GM18499 (cell line): ENCODE results near the gene PDE8A.

Experiments used
- ATAC-seq: cut with Tn5 transposase; IDR thresholded peaks from one replicate; pipeline ENCODE4 v1.9.1; 2021; ENCODE audit warnings: moderate number of reproducible peaks; ENCODE audit not compliant: insufficient read depth, unreplicated experiment

PDE8A gene, protein sequence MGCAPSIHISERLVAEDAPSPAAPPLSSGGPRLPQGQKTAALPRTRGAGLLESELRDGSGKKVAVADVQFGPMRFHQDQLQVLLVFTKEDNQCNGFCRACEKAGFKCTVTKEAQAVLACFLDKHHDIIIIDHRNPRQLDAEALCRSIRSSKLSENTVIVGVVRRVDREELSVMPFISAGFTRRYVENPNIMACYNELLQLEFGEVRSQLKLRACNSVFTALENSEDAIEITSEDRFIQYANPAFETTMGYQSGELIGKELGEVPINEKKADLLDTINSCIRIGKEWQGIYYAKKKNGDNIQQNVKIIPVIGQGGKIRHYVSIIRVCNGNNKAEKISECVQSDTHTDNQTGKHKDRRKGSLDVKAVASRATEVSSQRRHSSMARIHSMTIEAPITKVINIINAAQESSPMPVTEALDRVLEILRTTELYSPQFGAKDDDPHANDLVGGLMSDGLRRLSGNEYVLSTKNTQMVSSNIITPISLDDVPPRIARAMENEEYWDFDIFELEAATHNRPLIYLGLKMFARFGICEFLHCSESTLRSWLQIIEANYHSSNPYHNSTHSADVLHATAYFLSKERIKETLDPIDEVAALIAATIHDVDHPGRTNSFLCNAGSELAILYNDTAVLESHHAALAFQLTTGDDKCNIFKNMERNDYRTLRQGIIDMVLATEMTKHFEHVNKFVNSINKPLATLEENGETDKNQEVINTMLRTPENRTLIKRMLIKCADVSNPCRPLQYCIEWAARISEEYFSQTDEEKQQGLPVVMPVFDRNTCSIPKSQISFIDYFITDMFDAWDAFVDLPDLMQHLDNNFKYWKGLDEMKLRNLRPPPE

DNA sequence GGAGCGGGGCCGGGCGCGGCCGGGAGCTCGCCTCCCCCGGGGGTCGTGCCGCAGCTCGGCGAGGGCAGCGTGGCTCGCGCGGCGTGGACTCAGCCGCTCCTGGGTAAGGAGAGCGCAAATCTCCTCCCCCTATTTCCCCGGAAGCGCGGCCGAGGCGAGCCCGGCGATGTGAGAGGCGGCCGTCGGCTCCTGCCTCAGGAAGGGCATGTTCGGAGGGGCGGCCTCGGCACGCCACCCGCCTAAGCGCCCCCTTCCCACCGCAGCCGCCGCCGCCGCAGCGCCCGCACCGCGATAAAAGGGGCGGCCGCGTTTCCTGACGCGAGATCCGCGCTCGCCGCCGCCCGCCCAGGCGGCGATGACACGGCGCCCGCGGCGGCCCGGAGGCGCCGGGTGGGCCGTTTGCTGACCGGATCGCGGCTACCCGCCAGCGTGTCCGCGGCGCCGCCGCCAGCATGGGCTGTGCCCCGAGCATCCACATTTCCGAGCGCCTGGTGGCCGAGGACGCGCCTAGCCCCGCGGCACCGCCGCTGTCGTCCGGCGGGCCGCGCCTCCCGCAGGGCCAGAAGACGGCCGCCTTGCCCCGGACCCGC is at the start of gene PDE8A:
Gene PDE8A (plus strand): TSS at position 146 of the 590 bp plus-strand sequence. CDS start 307 bp downstream, at position 453.
- ATAC-seq: no peak

DNA sequence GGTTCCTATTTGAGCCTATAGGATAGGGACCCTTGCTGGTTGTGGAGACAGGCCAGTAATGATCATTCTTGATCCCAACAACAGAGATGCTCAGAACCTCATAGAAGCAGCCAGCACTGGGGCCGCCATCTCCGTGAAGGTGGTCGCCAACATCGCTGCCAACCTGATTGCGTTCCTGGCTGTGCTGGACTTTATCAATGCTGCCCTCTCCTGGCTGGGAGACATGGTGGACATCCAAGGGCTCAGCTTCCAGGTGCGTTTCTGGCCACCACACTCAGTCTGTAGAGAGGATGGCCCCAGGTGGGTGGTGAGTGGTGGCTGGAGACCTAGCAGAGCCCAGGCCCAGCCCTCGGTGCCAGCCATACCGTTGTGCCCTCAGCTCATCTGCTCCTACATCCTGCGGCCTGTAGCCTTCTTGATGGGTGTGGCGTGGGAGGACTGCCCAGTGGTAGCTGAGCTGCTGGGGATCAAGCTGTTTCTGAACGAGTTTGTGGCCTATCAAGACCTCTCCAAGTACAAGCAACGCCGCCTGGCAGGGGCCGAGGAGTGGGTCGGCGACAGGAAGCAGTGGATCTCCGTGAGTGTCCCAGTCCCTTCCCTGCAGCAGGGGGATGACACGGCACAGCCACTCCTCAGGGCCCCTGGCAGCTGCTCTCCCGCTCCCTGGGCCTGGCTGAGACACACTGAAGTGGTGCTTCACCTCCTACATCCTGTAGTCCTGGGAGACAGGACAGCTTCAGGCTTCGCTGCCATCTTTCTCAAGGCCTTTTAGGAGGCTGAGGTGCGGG is 46.5 kb upstream of the PDE8A start:
- ATAC-seq: no peak

- no peak for ATAC-seq
Observed at GRCh38 chr15:84937144-84937543, 44.5 kb upstream of the PDE8A start.

DNA sequence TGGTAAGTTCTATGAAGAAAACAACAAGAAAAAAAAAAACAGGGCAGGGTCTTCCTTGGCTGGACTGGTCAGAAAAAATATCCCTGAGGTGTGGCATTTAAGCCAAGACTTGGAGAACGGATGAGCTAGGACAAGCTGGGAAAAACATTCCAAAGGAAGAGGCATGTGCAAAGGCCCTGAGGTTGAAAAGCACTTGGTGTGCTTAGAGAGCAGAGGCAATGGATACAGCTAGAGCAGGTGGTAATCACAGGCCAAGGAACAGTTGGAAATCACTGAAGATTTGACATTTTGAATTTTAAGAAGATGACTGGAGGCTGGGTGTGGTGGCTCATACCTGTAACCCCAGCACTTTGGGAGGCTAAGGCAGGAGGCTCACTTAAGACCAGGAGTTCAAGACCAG is 42.9 kb upstream of the PDE8A start:
- no peak for ATAC-seq

DNA sequence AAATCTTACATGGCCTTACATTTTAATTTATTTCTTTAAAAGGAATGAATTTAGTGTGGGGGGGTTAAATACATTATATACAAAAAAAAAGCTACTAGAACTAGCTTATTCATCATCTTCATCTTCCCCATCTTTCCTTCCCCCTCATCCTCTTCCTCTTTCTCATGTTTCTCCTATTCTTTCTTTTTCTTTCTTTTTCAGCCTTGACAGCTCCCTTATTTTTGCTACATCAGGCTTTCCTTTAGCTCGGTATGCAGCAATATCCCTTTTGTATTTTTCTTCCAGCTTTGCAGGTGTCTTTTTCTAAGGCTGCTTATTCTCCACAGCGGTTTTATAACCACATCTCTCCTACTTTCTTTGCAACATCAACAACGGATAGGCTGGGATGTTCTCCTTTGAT is 41.3 kb upstream of the PDE8A start:
- no peak for ATAC-seq

- no peak for ATAC-seq
Observed at GRCh38 chr15:84942456-84942855, 39.2 kb upstream of the PDE8A start.

DNA sequence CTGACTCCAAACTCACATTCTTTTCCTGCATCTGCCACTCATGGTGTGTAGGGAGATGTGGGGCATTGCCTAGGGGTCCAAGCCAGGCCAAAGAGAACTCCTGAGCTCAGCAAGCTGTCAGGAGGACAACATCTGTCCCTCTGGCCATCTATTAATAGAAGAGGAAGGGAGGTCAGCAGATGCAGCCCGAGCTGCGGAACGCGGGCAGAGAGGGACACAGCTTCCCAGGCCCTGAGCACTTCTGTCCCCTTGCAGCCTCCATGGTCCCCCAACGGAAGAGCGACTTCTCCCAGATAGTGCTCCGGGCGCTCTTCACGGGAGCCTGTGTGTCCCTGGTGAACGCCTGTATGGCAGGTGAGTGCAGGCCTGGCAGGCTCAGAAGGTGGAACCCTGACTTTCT is 37.3 kb upstream of the PDE8A start:
- no peak for ATAC-seq

- ATAC-seq: no peak
Observed at GRCh38 chr15:84944861-84945260, 36.8 kb upstream of the PDE8A start.

GRCh38 chr15:84946772-84947489 is 34.7 kb upstream of the PDE8A start:
- no peak for ATAC-seq

- no peak for ATAC-seq
Observed at GRCh38 chr15:84947947-84948830, 33.5 kb upstream of the PDE8A start.

GRCh38 chr15:84949043-84949442 is 32.6 kb upstream of the PDE8A start:
- ATAC-seq: no peak

GRCh38 chr15:84949845-84950569 is 31.6 kb upstream of the PDE8A start:
- no peak for ATAC-seq

DNA sequence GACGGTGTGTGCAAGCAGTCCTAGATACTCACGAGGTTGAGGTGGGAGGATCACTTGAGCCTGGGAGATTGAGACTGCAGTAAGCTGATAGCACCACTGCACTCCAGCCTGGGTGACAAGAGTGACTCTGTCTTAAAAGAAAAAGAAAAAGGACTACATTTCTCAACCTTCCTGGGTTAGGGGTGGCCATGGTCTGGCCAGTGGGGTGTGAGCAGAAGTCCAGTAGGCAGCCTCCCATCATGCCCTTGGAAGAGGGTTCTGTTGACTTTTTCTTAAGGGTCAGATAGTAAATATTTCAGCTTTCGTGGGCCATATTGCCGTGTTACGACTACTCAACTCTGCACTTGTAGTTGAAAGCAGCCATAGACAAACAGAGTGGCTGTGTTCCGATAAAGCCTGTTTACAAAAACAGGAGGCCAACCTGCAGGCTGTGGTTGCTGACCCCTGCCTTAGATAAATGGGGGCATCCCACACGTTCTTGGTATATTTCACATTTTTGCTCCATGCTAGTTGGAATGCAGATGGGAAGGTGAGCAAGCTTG is 31.0 kb upstream of the PDE8A start:
- ATAC-seq: no peak

- ATAC-seq: no peak
Observed at GRCh38 chr15:84951736-84952135, 29.9 kb upstream of the PDE8A start.

DNA sequence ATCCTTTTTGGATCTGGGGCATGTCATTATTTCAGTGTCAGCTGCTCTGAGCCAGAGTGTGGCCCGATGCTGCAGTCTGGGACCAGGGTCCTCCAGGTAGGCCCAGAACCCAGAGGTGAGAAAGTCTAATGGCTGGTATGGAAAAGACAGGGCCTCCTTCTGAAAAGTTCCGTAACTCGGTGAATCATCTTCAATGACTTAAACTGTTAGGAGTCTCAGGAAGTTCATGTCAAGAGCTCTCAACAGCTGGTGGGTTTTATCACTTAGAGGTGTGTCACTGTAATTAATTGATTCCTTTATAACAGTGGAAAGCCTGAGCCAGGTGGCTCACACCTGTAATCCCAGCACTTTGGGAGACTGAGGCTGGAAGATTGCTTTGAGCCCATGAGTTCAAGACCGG is 28.5 kb upstream of the PDE8A start:
- ATAC-seq: no peak

DNA sequence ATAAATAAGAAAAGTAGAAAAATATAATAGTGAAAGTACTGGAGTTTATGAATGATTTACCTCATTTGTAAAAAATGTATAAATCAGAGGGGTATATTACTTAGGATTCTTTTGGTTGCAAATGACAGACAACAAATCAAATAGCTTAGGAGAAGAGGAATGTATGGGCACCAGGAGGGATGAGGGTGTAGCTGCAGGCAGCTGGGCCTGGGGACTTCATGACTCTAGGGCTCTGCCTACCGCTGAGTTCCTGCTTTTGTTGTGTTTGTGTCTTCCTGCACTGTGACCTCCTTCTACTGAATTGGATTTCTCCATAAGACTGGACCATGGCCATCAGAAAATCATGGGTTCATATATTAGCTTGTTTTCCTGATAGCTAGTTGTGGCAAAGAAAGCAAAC is 27.9 kb upstream of the PDE8A start:
- no peak for ATAC-seq

GRCh38 chr15:84955089-84955848 is 26.4 kb upstream of the PDE8A start:
- no peak for ATAC-seq
